Frontal cortex (tissue), 4 donors: Measurements from ENCODE around the gene CYSTM1. TPM values are rescaled to one million over a fixed set of nuclear protein-coding genes. Genes with fewer than 3 reads are reported as not detected.

Source experiments
- DNase-seq, 2 donors: peaks; one replicate each; pipeline ENCODE4 v3.0.0; 2012; ENCODE audit warnings: low spot score in 2 of 2
- FAIRE-seq: peaks from 2 replicates; lab custom pipeline; 2012; peaks lifted over from hg19 to GRCh38; lab: Jason Lieb, UNC
- total RNA-seq: library from RNA; depleted of rRNA; stranded (reverse); fragments of >200 nt; gene quantifications from one replicate; pipeline ENCODE4 v1.2.3, GENCODE V29; 2014
- donor health status: control.
- donor health status: control.
- donor health status: control.

Gene CYSTM1
- total RNA-seq, 1 donor from 2014 or later: 4.1 TPM

- DNase-seq (peak; percentile 12 to 56), FAIRE-seq (no peak)
These were observed 71.6 kb downstream of the CYSTM1 start for GRCh38 chr5:140246378-140247122.

GRCh38 chr5:140248414-140248813 lies 73.4 kb downstream of the CYSTM1 start:
- FAIRE-seq (no peak), DNase-seq (no peak)

GRCh38 chr5:140249536-140249935 lies 74.5 kb downstream of the CYSTM1 start:
- FAIRE-seq (no peak), DNase-seq (no peak)

GRCh38 chr5:140250386-140250785 lies 75.4 kb downstream of the CYSTM1 start:
- no peak for FAIRE-seq
- DNase-seq: no peak

GRCh38 chr5:140251527-140251973 lies 76.6 kb downstream of the CYSTM1 start:
- FAIRE-seq (no peak), DNase-seq (peak in 1 of 2 donors; percentile 12)

- DNase-seq: no peak
- no peak for FAIRE-seq
These were observed 77.6 kb downstream of the CYSTM1 start for GRCh38 chr5:140252470-140253126.

- DNase-seq (no peak), FAIRE-seq (no peak)
These were observed 79.0 kb downstream of the CYSTM1 start for GRCh38 chr5:140253985-140254384.

- DNase-seq: no peak
- no peak for FAIRE-seq
These were observed 80.6 kb downstream of the CYSTM1 start for GRCh38 chr5:140255460-140256157.

- DNase-seq (no peak), FAIRE-seq (no peak)
These were observed 81.7 kb downstream of the CYSTM1 start for GRCh38 chr5:140256726-140257125.

- no peak for FAIRE-seq
- no peak for DNase-seq
These were observed 83.0 kb downstream of the CYSTM1 start for GRCh38 chr5:140258016-140258415.

GRCh38 chr5:140258873-140259272 lies 83.9 kb downstream of the CYSTM1 start:
- no peak for FAIRE-seq
- no peak for DNase-seq

GRCh38 chr5:140259500-140259899 lies 84.5 kb downstream of the CYSTM1 start:
- no peak for FAIRE-seq
- DNase-seq: no peak

GRCh38 chr5:140260089-140260656 lies 85.2 kb downstream of the CYSTM1 start:
- DNase-seq: no peak
- no peak for FAIRE-seq

GRCh38 chr5:140261403-140262171 lies 86.6 kb downstream of the CYSTM1 start:
- FAIRE-seq (no peak), DNase-seq (peak; percentile 44 to 77)

GRCh38 chr5:140262221-140262620 lies 87.2 kb downstream of the CYSTM1 start:
- FAIRE-seq (no peak), DNase-seq (no peak)

- DNase-seq: no peak
- no peak for FAIRE-seq
These were observed 87.9 kb downstream of the CYSTM1 start for GRCh38 chr5:140262839-140263238.

- no peak for FAIRE-seq
- DNase-seq: no peak
These were observed 90.9 kb downstream of the CYSTM1 start for GRCh38 chr5:140265845-140266244.

GRCh38 chr5:140266471-140267200 lies 91.6 kb downstream of the CYSTM1 start:
- no peak for DNase-seq

GRCh38 chr5:140267201-140267540 lies 92.2 kb downstream of the CYSTM1 start:
- DNase-seq (no peak), FAIRE-seq (no peak)

More at GRCh38 chr5:140266471-140267200, 91.6 kb downstream of the CYSTM1 start:
- no peak for FAIRE-seq
